H1 (cell line): ENCODE measurements around the gene ZNF611. TPM values are rescaled to one million over a fixed set of nuclear protein-coding genes. Genes with fewer than 3 reads are reported as not detected.

Experiments used
- CTCF ChIA-PET: fragments of 300-600 bp; sonication (Branson Sonifier 250); formaldehyde crosslinking; loops from one replicate; lab custom pipeline; 2021; ENCODE audit not compliant: partially characterized antibody; lab: Charles Lee
- POLR2A ChIA-PET: fragments of 300-600 bp; sonication (Branson Sonifier 250); formaldehyde crosslinking; loops from one replicate; lab custom pipeline; 2021; ENCODE audit warnings: inconsistent platforms; ENCODE audit not compliant: partially characterized antibody; lab: Charles Lee
- DNase-seq, 2 experiments: peaks; one replicate each; pipeline versions ENCODE4 v3.0.0 to v3.0.0-alpha.2; 2010 to 2022; ENCODE audit warnings: low spot score in 2 of 2, low read depth in 1 of 2, mixed read lengths in 1 of 2
- FAIRE-seq: peaks from 2 replicates; lab custom pipeline; 2011; peaks lifted over from hg19 to GRCh38; lab: Jason Lieb, UNC
- H2AFZ ChIP-seq: 2 replicates; pipeline ENCODE4 v1.8.1; 2012; ENCODE audit warnings: low read length, inconsistent platforms
- H2AK5ac ChIP-seq: 2 replicates; pipeline ENCODE4 v1.6.1; 2013; ENCODE audit warnings: low read depth, low read length
- H2BK120ac ChIP-seq: replicated peaks from 2 replicates; pipeline ENCODE3; 2013; ENCODE audit warnings: low read depth, low read length, inconsistent platforms
- H2BK12ac ChIP-seq: 2 replicates; pipeline ENCODE4 v1.6.1; 2013; ENCODE audit warnings: low read depth, low read length
- H2BK15ac ChIP-seq: 2 replicates; pipeline ENCODE4 v1.6.1; 2013; ENCODE audit warnings: low read length
- H2BK20ac ChIP-seq: 2 replicates; pipeline ENCODE4 v1.6.1; 2013; ENCODE audit warnings: low read length
- H2BK5ac ChIP-seq: 2 replicates; pipeline ENCODE4 v1.6.1; 2013; ENCODE audit warnings: low read depth, low read length
- H3K14ac ChIP-seq: 2 replicates; pipeline ENCODE4 v1.6.1; 2013; ENCODE audit warnings: inconsistent platforms; ENCODE audit not compliant: insufficient read length
- H3K18ac ChIP-seq: 2 replicates; pipeline ENCODE4 v1.6.1; 2013; ENCODE audit warnings: low read length; ENCODE audit errors: extremely low read depth
- H3K23ac ChIP-seq: 2 replicates; pipeline ENCODE4 v1.6.1; 2013; ENCODE audit warnings: inconsistent platforms; ENCODE audit not compliant: insufficient read length
- H3K23me2 ChIP-seq: 2 replicates; pipeline ENCODE4 v1.6.1; 2013; ENCODE audit warnings: low read depth, low read length
- H3K27ac ChIP-seq: 2 replicates; pipeline ENCODE4 v1.6.1; 2011; ENCODE audit warnings: low read depth, low read length, inconsistent platforms
- H3K27me3 ChIP-seq, 4 experiments: replicated peaks in 1 of 4; 1 replicate in 1 of 4; 2 replicates in 3 of 4; pipeline versions ENCODE4 v1.6.1 to v1.8.1; 2011 to 2013; ENCODE audit warnings: low read length in 3 of 4, mild to moderate bottlenecking in 3 of 4, inconsistent platforms in 2 of 4, mixed read lengths in 2 of 4, moderate library complexity in 1 of 4; ENCODE audit not compliant: control insufficient read depth in 3 of 4, insufficient read depth in 3 of 4; ENCODE audit errors: extremely low read depth in 1 of 4
- H3K36me3 ChIP-seq, 4 experiments: 2 replicates each; pipeline versions ENCODE4 v1.6.1 to v1.8.1; 2011 to 2013; ENCODE audit warnings: mild to moderate bottlenecking in 4 of 4, low read length in 3 of 4, moderate library complexity in 2 of 4, control low read depth in 1 of 4, inconsistent platforms in 1 of 4; ENCODE audit not compliant: insufficient read depth in 4 of 4, control insufficient read depth in 2 of 4
- H3K4ac ChIP-seq: replicated peaks from 2 replicates; pipeline ENCODE3; 2013; ENCODE audit warnings: low read length, low read depth, mixed read lengths, inconsistent platforms; ENCODE audit not compliant: insufficient read length
- H3K4me1 ChIP-seq, 4 experiments: replicated peaks in 1 of 4; 1 replicate in 1 of 4; 2 replicates in 3 of 4; pipeline versions ENCODE4 v1.6.1 to v1.8.1; 2011 to 2013; ENCODE audit warnings: low read length in 3 of 4, inconsistent platforms in 2 of 4, mixed read lengths in 1 of 4; ENCODE audit not compliant: insufficient read depth in 4 of 4, control insufficient read depth in 3 of 4
- H3K4me2 ChIP-seq, 2 experiments: 2 replicates each; pipeline versions ENCODE4 v1.6.1 to v1.8.1; 2011 to 2013; ENCODE audit warnings: low read depth in 2 of 2, low read length in 2 of 2, control low read depth in 1 of 2, inconsistent platforms in 1 of 2, mild to moderate bottlenecking in 1 of 2; ENCODE audit not compliant: insufficient read depth in 1 of 2
- H3K4me3 ChIP-seq, 4 experiments: fragments of 200-600, 300-600 bp in 1 of 4; sonication (generic), shearing (Covaris generic), sonication (Bioruptor Twin) in 1 of 4; 2 replicates each; pipeline versions ENCODE4 v1.5.1 to v1.8.1; 2011 to 2016; ENCODE audit warnings: low read length in 4 of 4, low read depth in 3 of 4, control low read depth in 2 of 4, inconsistent platforms in 2 of 4, mild to moderate bottlenecking in 2 of 4, mixed read lengths in 1 of 4, moderate library complexity in 1 of 4; ENCODE audit not compliant: insufficient read depth in 2 of 4; ENCODE audit errors: extremely low read depth in 1 of 4
- H3K56ac ChIP-seq: replicated peaks from 2 replicates; pipeline ENCODE3; 2013; ENCODE audit warnings: low read depth, mild to moderate bottlenecking, mixed read lengths, low read length, inconsistent platforms; ENCODE audit not compliant: insufficient read length
- H3K79me1 ChIP-seq: 2 replicates; pipeline ENCODE4 v1.6.1; 2013; ENCODE audit warnings: low read depth, low read length, control low read depth
- H3K79me2 ChIP-seq, 2 experiments: 2 replicates each; pipeline versions ENCODE4 v1.6.1 to v1.8.1; 2012 to 2013; ENCODE audit warnings: low read length in 2 of 2, mild to moderate bottlenecking in 2 of 2, inconsistent platforms in 1 of 2; ENCODE audit not compliant: insufficient read depth in 2 of 2, control insufficient read depth in 1 of 2
- H3K9ac ChIP-seq, 4 experiments: replicated peaks in 1 of 4; 1 replicate in 1 of 4; 2 replicates in 3 of 4; pipeline versions ENCODE4 v1.6.1 to v1.8.1; 2011 to 2013; ENCODE audit warnings: low read depth in 3 of 4, low read length in 3 of 4, control low read depth in 2 of 4, mild to moderate bottlenecking in 2 of 4, moderate library complexity in 2 of 4, inconsistent platforms in 1 of 4; ENCODE audit errors: extremely low read depth in 1 of 4
- H3K9me3 ChIP-seq, 2 experiments: 2 replicates each; pipeline versions ENCODE4 v1.6.1 to v1.8.1; 2012 to 2013; ENCODE audit warnings: mild to moderate bottlenecking in 2 of 2, moderate library complexity in 2 of 2, control low read depth in 1 of 2, inconsistent platforms in 1 of 2, low read depth in 1 of 2, low read length in 1 of 2, mixed read lengths in 1 of 2; ENCODE audit not compliant: insufficient read depth in 2 of 2
- H4K20me1 ChIP-seq, 2 experiments: replicated peaks in 1 of 2; 2 replicates each; pipeline versions ENCODE3 to v1.8.1; 2011 to 2013; ENCODE audit warnings: inconsistent platforms in 2 of 2, low read length in 2 of 2, mild to moderate bottlenecking in 1 of 2; ENCODE audit not compliant: insufficient read depth in 2 of 2, control insufficient read depth in 1 of 2
- H4K5ac ChIP-seq: 2 replicates; pipeline ENCODE4 v1.6.1; 2013; ENCODE audit warnings: low read length, low read depth, mixed read lengths, inconsistent platforms; ENCODE audit not compliant: insufficient read length
- H4K8ac ChIP-seq: 2 replicates; pipeline ENCODE4 v1.8.0; 2013; ENCODE audit warnings: mild to moderate bottlenecking, moderate library complexity, low read length, inconsistent platforms; ENCODE audit not compliant: insufficient read depth; ENCODE audit errors: extremely low read depth
- H4K91ac ChIP-seq: replicated peaks from 2 replicates; pipeline ENCODE3; 2013; ENCODE audit warnings: low read length, mixed read lengths, inconsistent platforms; ENCODE audit not compliant: insufficient read length
- ASH2L ChIP-seq: fragments of 200-600, 300-600 bp; sonication (generic); IDR thresholded peaks from one replicate; pipeline ENCODE4 v1.7.1; 2017; ENCODE audit warnings: low read length
- EGR1 ChIP-seq: IDR thresholded peaks from 2 replicates; pipeline ENCODE4 v1.6.1; 2011; ENCODE audit warnings: low read depth, low read length, borderline replicate concordance
- KDM4A ChIP-seq: IDR thresholded peaks from one replicate; pipeline ENCODE4 v1.7.1; 2012; ENCODE audit warnings: low read depth, mild to moderate bottlenecking, moderate library complexity, low read length, inconsistent platforms; ENCODE audit not compliant: severe bottlenecking
- TBP ChIP-seq: IDR thresholded peaks from 2 replicates; pipeline ENCODE4 v1.6.1; 2011; ENCODE audit warnings: low read depth, low read length, improper control_type of control experiment
- YY1 ChIP-seq: IDR thresholded peaks from 2 replicates; pipeline ENCODE4 v1.6.1; 2011; ENCODE audit warnings: low read depth, mild to moderate bottlenecking, low read length
- WGBS, 2 experiments: shearing (Covaris generic) in 1 of 2; methylation state at CpG; one replicate each; pipeline versions ENCODE4 v1.1.6 to v1.1.7; 2013 to 2015; ENCODE audit warnings: low lambda C conversion rate in 2 of 2, mixed read lengths in 2 of 2, inconsistent platforms in 1 of 2, low coverage in 1 of 2, missing lambda C conversion rate in 1 of 2; ENCODE audit not compliant: insufficient replicate concordance in 2 of 2, insufficient coverage in 1 of 2, insufficient read length in 1 of 2; ENCODE audit errors: extremely low coverage in 1 of 2, missing lambda C conversion rate in 1 of 2; 5-methylcytosine and 5-hydroxymethylcytosine counted together
- polyA plus RNA-seq, 7 experiments: library from polyadenylated mRNA; depleted of rRNA in 3 of 7; stranded (reverse) in 5 of 7; unstranded in 2 of 7; fragments of >200 nt in 5 of 7; fragments of 200-250 nt in 2 of 7; gene quantifications; 1 replicate in 5 of 7; 2 replicates in 1 of 7; 4 replicates in 1 of 7; pipeline versions ENCODE4 v1.2.1 to v1.2.3, GENCODE V29; 2011 to 2013; ENCODE audit warnings: missing spikeins in 2 of 7, mixed read lengths in 2 of 7
- total RNA-seq: library from RNA; stranded (reverse); fragmentation: NEBNext Ultra II Directional; extraction: Animal tissue kit (Norgen Biotek cat#: 25700); gene quantifications from 2 replicates; pipeline ENCODE4 v1.2.1, GENCODE V29; 2021

The ZNF611 gene
- total and polyA plus RNA-seq, 2 of the 8 experiments (the other 6 are each of a cell fraction or from before 2014, with no cell fraction given) = 1.9 to 19.0 TPM

GRCh38 chr19:52734331-52734892 is 432 bp downstream of the ZNF611 start:
- CTCF ChIA-PET = no interaction called here

More at GRCh38 chr19:52734331-52734892, 432 bp downstream of the ZNF611 start:
- Histone ChIP-seq H4K8ac (peak overlapping the region; percentile 76; the same call in 1 of the 2 replicates), H2BK5ac (no peak overlapping the region), H4K91ac (no peak overlapping the region), H3K4ac (no peak overlapping the region), H4K20me1 (no peaks in the 10 kb centered on the region), H3K4me1 (peaks cover 0 to 6% (median 3%) of the 10 kb centered on the region in 4 experiments; a peak in 4 of 7 replicates), H2BK12ac (no peak overlapping the region), H3K23me2 (no peaks in the 10 kb centered on the region), H2AFZ (0 out of 2 replicates have a peak overlapping the region, but pooled peaks have one; percentile 54), H3K27ac (0 out of 2 replicates have a peak overlapping the region, but pooled peaks have one; percentile 8), H4K5ac (no peak overlapping the region), H3K79me2 (no peaks in the 10 kb centered on the region), H3K36me3 (no peaks in the 10 kb centered on the region), H3K4me3 (peak overlapping the region; percentile 73 to 98 (median 94)), H3K9ac (peak overlapping the region; percentile 48 to 76 (median 61); a peak in 6 of 7 replicates), H3K27me3 (peaks cover 0 to 3% (median 0%) of the 10 kb centered on the region in 4 experiments; a peak in 1 of 7 replicates), H3K23ac (no peak overlapping the region), H3K79me1 (no peaks in the 10 kb centered on the region), H3K9me3 (no peaks in the 10 kb centered on the region; a peak in 1 of 4 replicates), H3K18ac (peak overlapping the region; percentile 24; the same call in 1 of the 2 replicates), H2BK20ac (no peak overlapping the region), H3K14ac (no peak overlapping the region), H2BK15ac (no peak overlapping the region), H2BK120ac (no peak overlapping the region), H3K4me2 (peak overlapping the region; percentile 56 to 68), H2AK5ac (no peak overlapping the region), H3K56ac (peak overlapping the region; percentile 46)
- 3% methylated on average over 28 of the region's 39 CpGs; no CpG with 5 or more reads in 1 of the 2 experiments for WGBS, 2 experiments
- FAIRE-seq = no peak
- DNase-seq = no peak
- POLR2A ChIA-PET = interaction anchor here (0.7 kb wide), 2 partner anchors 58 to 86 kb away, joined by 3 read pairs; no protein-coding TSS in a partner anchor
- TF ChIP-seq ASH2L (peak; percentile 50), EGR1 (no peak), YY1 (no peak), KDM4A (peak; percentile 65), TBP (peak; percentile 6; the same call in 1 of the 2 replicates)
